B cell (primary cell): Measurements from ENCODE around the gene C12orf56. TPM values are rescaled to one million over a fixed set of nuclear protein-coding genes. Genes with fewer than 3 reads are reported as not detected.

ENCODE experiments used
- ATAC-seq: fragments of 200-7000 bp; cut with Tn5 transposase; one replicate; pipeline ENCODE4 v1.10.0; 2021; ENCODE audit warnings: low read depth, mild to moderate bottlenecking, moderate number of reproducible peaks, moderate library complexity
- CTCF ChIA-PET: fragments of 350-600 bp; sonication (Branson Sonifier 250); formaldehyde crosslinking; loops from one replicate; lab custom pipeline; 2021; ENCODE audit warnings: antibody characterized with exemption, inconsistent platforms; lab: Charles Lee
- POLR2A ChIA-PET: fragments of 350-600 bp; sonication (Branson Sonifier 250); formaldehyde crosslinking; loops from one replicate; lab custom pipeline; 2021; ENCODE audit warnings: antibody characterized with exemption; lab: Charles Lee
- DNase-seq: peaks from one replicate; pipeline ENCODE4 v3.0.0; 2013
- H2AFZ ChIP-seq: 2 replicates; pipeline ENCODE4 v1.6.1; 2012; ENCODE audit warnings: mild to moderate bottlenecking, low read depth, low read length; ENCODE audit not compliant: insufficient read depth, poor library complexity, severe bottlenecking
- H3K27ac ChIP-seq, 2 donors: 1 replicate in 1 of 2; 2 replicates in 1 of 2; pipeline ENCODE4 v1.5.1; 2012 to 2013; ENCODE audit warnings: low read length in 2 of 2, mild to moderate bottlenecking in 2 of 2, moderate library complexity in 1 of 2
- H3K27me3 ChIP-seq, 4 experiments: fragments of 200-600 bp in 1 of 4; sonication (generic) in 1 of 4; replicated peaks in 1 of 4; 1 replicate in 2 of 4; 2 replicates in 2 of 4; pipeline versions ENCODE4 v1.6.1 to v1.7.0; 2013 to 2016; ENCODE audit warnings: low read length in 3 of 4, mild to moderate bottlenecking in 2 of 4, mixed read lengths in 1 of 4, moderate library complexity in 1 of 4; ENCODE audit not compliant: insufficient read depth in 4 of 4, control insufficient read depth in 3 of 4; ENCODE audit errors: control extremely low read depth in 1 of 4
- H3K36me3 ChIP-seq, 2 experiments: replicated peaks in 1 of 2; 1 replicate in 1 of 2; 2 replicates in 1 of 2; pipeline versions ENCODE4 v1.6.1 to v1.7.1; 2013; ENCODE audit warnings: low read length in 1 of 2; ENCODE audit not compliant: insufficient read depth in 2 of 2, control insufficient read depth in 1 of 2; ENCODE audit errors: control extremely low read depth in 1 of 2, extremely low read depth in 1 of 2
- H3K4me1 ChIP-seq, 2 donors: fragments of 200-600 bp in 1 of 2; sonication (generic) in 1 of 2; 1 replicate in 1 of 2; 2 replicates in 1 of 2; pipeline versions ENCODE4 v1.5.1 to v1.6.1; 2013 to 2017; ENCODE audit warnings: low read length in 2 of 2; ENCODE audit not compliant: control insufficient read depth in 2 of 2, insufficient read depth in 2 of 2
- H3K4me2 ChIP-seq: replicated peaks from 2 replicates; pipeline ENCODE3; 2012; ENCODE audit warnings: mild to moderate bottlenecking, low read depth, low read length; ENCODE audit not compliant: poor library complexity, severe bottlenecking
- H3K4me3 ChIP-seq, 5 experiments: fragments of 200-600 bp in 1 of 5; sonication (generic) in 1 of 5; 1 replicate in 3 of 5; 2 replicates in 2 of 5; pipeline versions ENCODE4 v1.5.1 to v1.7.0; 2011 to 2016; ENCODE audit warnings: low read length in 4 of 5, mild to moderate bottlenecking in 4 of 5, low read depth in 2 of 5, control low read depth in 1 of 5, moderate library complexity in 1 of 5; ENCODE audit not compliant: insufficient read depth in 1 of 5; ENCODE audit errors: control extremely low read depth in 1 of 5, extremely low read depth in 1 of 5
- H3K79me2 ChIP-seq: fragments of 200-600 bp; sonication (generic); one replicate; pipeline ENCODE4 v1.6.0; 2016; ENCODE audit warnings: low read length; ENCODE audit not compliant: control insufficient read depth, insufficient read depth
- H3K9ac ChIP-seq: fragments of 200-600 bp; sonication (generic); 2 replicates; pipeline ENCODE4 v1.6.1; 2017; ENCODE audit warnings: mild to moderate bottlenecking, low read length, moderate library complexity
- H3K9me3 ChIP-seq, 3 donors: one replicate each; pipeline versions ENCODE4 v1.6.1 to v1.7.1; 2013; ENCODE audit warnings: low read length in 2 of 3; ENCODE audit not compliant: control insufficient read depth in 2 of 3, insufficient read depth in 1 of 3; ENCODE audit errors: control extremely low read depth in 1 of 3
- H4K20me1 ChIP-seq: 2 replicates; pipeline ENCODE4 v1.6.0; 2012; ENCODE audit warnings: mild to moderate bottlenecking, low read length; ENCODE audit not compliant: insufficient read depth, control insufficient read depth, poor library complexity, severe bottlenecking
- H3K27ac Mint-ChIP-seq: one replicate; pipeline ENCODE4 v1.8.0; 2021; ENCODE audit warnings: mixed read lengths
- H3K27me3 Mint-ChIP-seq: one replicate; pipeline ENCODE4 v1.8.0; 2021; ENCODE audit warnings: mixed read lengths
- H3K4me1 Mint-ChIP-seq: one replicate; pipeline ENCODE4 v1.8.0; 2021; ENCODE audit warnings: mixed read lengths
- H3K4me3 Mint-ChIP-seq: one replicate; pipeline ENCODE4 v1.8.0; 2021; ENCODE audit warnings: mixed read lengths
- H3K9me3 Mint-ChIP-seq: one replicate; pipeline ENCODE4 v1.8.0; 2022; ENCODE audit warnings: mixed read lengths; ENCODE audit not compliant: insufficient read depth
- CTCF ChIP-seq: fragments of 200-600 bp; IDR thresholded peaks from one replicate; pipeline ENCODE4 v1.8.0; 2022; ENCODE audit warnings: antibody characterized with exemption, mild to moderate bottlenecking
- EZH2 ChIP-seq: IDR thresholded peaks from 2 replicates; pipeline ENCODE4 v1.6.1; 2012; ENCODE audit warnings: borderline replicate concordance, low read depth, mild to moderate bottlenecking, moderate library complexity, low read length; ENCODE audit not compliant: insufficient read depth, poor library complexity, severe bottlenecking
- WGBS: methylation state at CpG from one replicate; pipeline ENCODE4 v1.1.5; 2013; ENCODE audit warnings: missing lambda C conversion rate; ENCODE audit not compliant: insufficient coverage; 5-methylcytosine and 5-hydroxymethylcytosine counted together
- intact Hi-C: fragments of 100-400 bp; cut with micrococcal nuclease; formaldehyde crosslinking; loops from one replicate; pipeline ENCODE4 v1.10.0; 2022
- polyA plus RNA-seq: library from polyadenylated mRNA; depleted of rRNA; stranded (reverse); fragments of >200 nt; gene quantifications from 2 replicates; pipeline ENCODE4 v1.2.3, GENCODE V29; 2012
- total RNA-seq, 2 donors: library from RNA; stranded (reverse); fragments of 120-200 nt in 1 of 2; gene quantifications; 1 replicate in 1 of 2; 2 replicates in 1 of 2; pipeline versions ENCODE4 v1.2.3 to v1.2.4, GENCODE V29; 2013 to 2022

The C12orf56 gene
- total and polyA plus RNA-seq, 2 donors (not counting 1 experiment from before 2014, with no cell fraction given) = not detected

GRCh38 chr12:64229240-64229639 lies 161.3 kb downstream of the C12orf56 start:
- TF ChIP-seq CTCF = no peak
- TF ChIP-seq EZH2 = no peak
- ChIA-PET CTCF (no interaction called here), POLR2A (no interaction called here)
- Histone ChIP-seq H3K36me3 (no peaks in the 10 kb centered on the region), H4K20me1 (no peaks in the 10 kb centered on the region), H3K4me3 (no peak overlapping the region), H3K4me2 (no peak overlapping the region), H3K9ac (no peak overlapping the region), H3K9me3 (peaks cover 0 to 3% (median 0%) of the 10 kb centered on the region in 3 donors), H2AFZ (no peak overlapping the region), H3K27ac (no peak overlapping the region), H3K27me3 (peaks cover 0 to 9% (median 4%) of the 10 kb centered on the region in 4 experiments), H3K79me2 (no peaks in the 10 kb centered on the region), H3K4me1 (no peaks in the 10 kb centered on the region)
- H3K4me1 Mint-ChIP-seq = no peaks in the 10 kb centered on the region
- no peak for DNase-seq
- ATAC-seq = no peak
- 100% methylated on average over 2 of the region's 4 CpGs for WGBS
- peaks cover 24% of the 10 kb centered on the region for H3K27me3 Mint-ChIP-seq
- no peak overlapping the region for H3K27ac Mint-ChIP-seq
- intact Hi-C loops = no loop called here
- no peak overlapping the region for H3K4me3 Mint-ChIP-seq
- H3K9me3 Mint-ChIP-seq = no peaks in the 10 kb centered on the region

- Histone ChIP-seq H3K9me3 (peaks cover 0 to 3% (median 0%) of the 10 kb centered on the region in 3 donors), H3K36me3 (no peaks in the 10 kb centered on the region), H3K27ac (no peak overlapping the region), H3K79me2 (peaks cover 11% of the 10 kb centered on the region), H2AFZ (no peak overlapping the region), H4K20me1 (no peaks in the 10 kb centered on the region), H3K9ac (no peak overlapping the region), H3K4me1 (peaks cover 10% of the 10 kb centered on the region in 2 donors), H3K27me3 (peaks cover 0 to 9% (median 4%) of the 10 kb centered on the region in 4 experiments), H3K4me3 (no peak overlapping the region), H3K4me2 (no peak overlapping the region)
- no CpG with 5 or more reads among the region's 2 CpGs for WGBS
- peaks cover 22% of the 10 kb centered on the region for H3K27me3 Mint-ChIP-seq
- ChIA-PET CTCF (no interaction called here), POLR2A (no interaction called here)
- no peak for DNase-seq
- ATAC-seq = no peak
- H3K27ac Mint-ChIP-seq = no peak overlapping the region
- H3K4me3 Mint-ChIP-seq = no peak overlapping the region
- H3K9me3 Mint-ChIP-seq = no peaks in the 10 kb centered on the region
- intact Hi-C loops = no loop called here
- H3K4me1 Mint-ChIP-seq = peaks cover 15% of the 10 kb centered on the region
- TF ChIP-seq CTCF = no peak
- no peak for TF ChIP-seq EZH2
Measured at GRCh38 chr12:64225626-64226025, 164.9 kb downstream of the C12orf56 start.
